ENCODE measurements around the gene MAP3K19. TPM values are rescaled to one million over a fixed set of nuclear protein-coding genes. Genes with fewer than 3 reads are reported as not detected.

Gene MAP3K19
- total RNA-seq, 1 experiment from 2014 or later = not detected

DNA sequence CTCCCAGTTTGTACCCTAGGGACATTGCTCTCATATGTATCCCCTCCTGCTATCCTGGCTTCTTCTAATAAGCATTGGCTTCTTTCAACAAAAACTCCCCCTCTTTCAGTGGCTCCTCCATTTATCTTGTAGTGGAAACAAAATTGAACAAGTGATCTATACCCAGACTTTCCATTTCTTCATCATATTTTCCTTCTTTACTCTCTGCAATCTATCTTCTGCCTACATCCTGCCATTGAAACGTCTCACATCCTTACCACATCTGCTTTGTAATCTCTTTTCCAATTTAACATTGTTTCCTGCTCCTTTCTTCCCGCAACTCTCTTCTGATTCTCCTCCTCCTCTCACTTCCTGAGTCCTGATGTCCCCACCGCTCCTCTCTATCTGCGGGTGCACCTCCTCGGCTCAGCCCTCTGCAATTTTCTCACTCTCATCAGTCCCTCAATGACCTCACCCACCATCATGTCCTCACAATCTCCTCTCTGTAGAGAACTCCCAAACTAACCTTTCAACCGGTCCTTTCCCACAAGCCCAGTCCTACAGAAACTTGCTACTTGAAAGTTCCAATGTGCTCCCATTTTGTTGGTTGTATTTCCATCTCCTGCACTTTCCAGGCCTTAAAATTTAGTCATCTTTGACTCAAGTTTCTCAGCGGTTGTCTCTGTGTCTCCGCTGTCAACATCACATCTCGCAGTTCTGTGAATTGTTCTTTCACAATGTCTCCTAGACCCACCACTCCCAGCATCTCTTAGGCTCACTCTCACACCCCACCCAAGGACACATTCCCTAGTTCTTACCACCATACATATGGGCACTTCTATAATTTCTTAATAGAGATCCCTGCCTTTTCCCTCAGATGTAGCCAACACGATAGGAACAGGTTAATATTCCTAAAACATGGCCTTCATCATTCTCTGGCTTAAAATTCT, 24.0 kb downstream of the MAP3K19 start:
- CTCF ChIA-PET = no interaction called here
- Histone ChIP-seq H3K9me3 (ENCODE audit: low read length) (no peaks in the 10 kb centered on the region), H3K9ac (ENCODE audit: low read length) (no peak overlapping the region), H3K36me3 (ENCODE audit: low read depth, low read length) (no peaks in the 10 kb centered on the region), H3K79me2 (ENCODE audit: low read length) (no peaks in the 10 kb centered on the region), H3K4me2 (ENCODE audit: low read length) (no peak overlapping the region), H3K4me3 (ENCODE audit: low read length) (no peak overlapping the region), H3K27ac (ENCODE audit: low read length) (no peak overlapping the region), H3K4me1 (ENCODE audit: insufficient read depth, low read length) (no peaks in the 10 kb centered on the region), H3K27me3 (ENCODE audit: low read length) (no peaks in the 10 kb centered on the region), H3K9me2 (replicated peaks; ENCODE audit: low read length) (no peaks in the 10 kb centered on the region), H4K20me1 (ENCODE audit: low read length) (no peaks in the 10 kb centered on the region), H2AFZ (ENCODE audit: low read length) (no peak overlapping the region), H3F3A (ENCODE audit: low read length, unreplicated experiment) (no peaks in the 10 kb centered on the region)
- no TSS peak for BruUV-seq (replicated peaks)
- intact Hi-C loops (cut with micrococcal nuclease) = no loop called here
- TF ChIP-seq CTCF (conservative IDR thresholded peaks at IDR 0.05; ENCODE audit: low read depth, low read length) (no peak), EZH2 (IDR thresholded peaks at IDR 0.05; ENCODE audit: low read length, unreplicated experiment) (no peak), EZH2phosphoT487 (IDR thresholded peaks at IDR 0.05; ENCODE audit: borderline replicate concordance, low read length) (no peak)
- ATAC-seq = no peak
- POLR2A ChIA-PET (ENCODE audit: unreplicated experiment) = no interaction called here
- no peak for DNase-seq

DNA sequence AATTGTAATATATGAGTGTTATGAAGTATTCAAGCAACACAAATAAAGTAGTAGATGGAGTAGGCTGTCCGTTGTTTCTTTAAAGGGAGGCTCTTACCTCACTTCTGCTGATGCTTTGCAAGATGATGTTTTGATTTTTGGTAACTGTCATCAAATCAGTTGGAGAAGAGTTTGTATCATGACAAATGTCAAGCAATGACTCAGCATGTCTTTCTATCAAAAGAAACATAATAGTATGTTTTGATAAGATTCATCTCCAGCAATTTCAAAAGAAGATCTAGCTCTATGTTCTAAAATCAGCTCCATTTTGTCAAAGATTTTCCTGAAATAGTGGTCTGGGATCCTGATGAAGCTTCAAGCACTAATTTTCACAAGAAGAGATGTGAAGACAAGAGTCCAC, 25.6 kb downstream of the MAP3K19 start:
- Histone ChIP-seq H2AFZ (ENCODE audit: low read length) (no peak overlapping the region), H3K4me1 (ENCODE audit: insufficient read depth, low read length) (no peaks in the 10 kb centered on the region), H3K9ac (ENCODE audit: low read length) (no peak overlapping the region), H3K9me3 (ENCODE audit: low read length) (no peaks in the 10 kb centered on the region), H3K79me2 (ENCODE audit: low read length) (no peaks in the 10 kb centered on the region), H3K9me2 (replicated peaks; ENCODE audit: low read length) (no peaks in the 10 kb centered on the region), H3F3A (ENCODE audit: low read length, unreplicated experiment) (no peaks in the 10 kb centered on the region), H3K4me3 (ENCODE audit: low read length) (no peak overlapping the region), H3K27ac (ENCODE audit: low read length) (no peak overlapping the region), H4K20me1 (ENCODE audit: low read length) (no peaks in the 10 kb centered on the region), H3K36me3 (ENCODE audit: low read depth, low read length) (no peaks in the 10 kb centered on the region), H3K4me2 (ENCODE audit: low read length) (no peak overlapping the region), H3K27me3 (ENCODE audit: low read length) (no peaks in the 10 kb centered on the region)
- BruUV-seq (replicated peaks) = no TSS peak
- ChIA-PET CTCF (no interaction called here), POLR2A (ENCODE audit: unreplicated experiment) (no interaction called here)
- intact Hi-C loops (cut with micrococcal nuclease) = no loop called here
- no peak for ATAC-seq
- DNase-seq = no peak
- TF ChIP-seq EZH2 (IDR thresholded peaks at IDR 0.05; ENCODE audit: low read length, unreplicated experiment) (no peak), EZH2phosphoT487 (IDR thresholded peaks at IDR 0.05; ENCODE audit: borderline replicate concordance, low read length) (no peak), CTCF (conservative IDR thresholded peaks at IDR 0.05; ENCODE audit: low read depth, low read length) (no peak)

- BruUV-seq (replicated peaks) = no TSS peak
Measured at GRCh38 chr2:135011633-135012032, 35.6 kb downstream of the MAP3K19 start.

More at GRCh38 chr2:135011633-135012032, 35.6 kb downstream of the MAP3K19 start:
- Histone ChIP-seq H3K27ac (ENCODE audit: low read length) (no peak overlapping the region), H3F3A (ENCODE audit: low read length, unreplicated experiment) (no peaks in the 10 kb centered on the region), H3K4me3 (ENCODE audit: low read length) (no peak overlapping the region), H3K4me2 (ENCODE audit: low read length) (no peak overlapping the region), H3K79me2 (ENCODE audit: low read length) (no peaks in the 10 kb centered on the region), H3K27me3 (ENCODE audit: low read length) (no peaks in the 10 kb centered on the region), H4K20me1 (ENCODE audit: low read length) (no peaks in the 10 kb centered on the region), H3K4me1 (ENCODE audit: insufficient read depth, low read length) (no peaks in the 10 kb centered on the region), H3K9me2 (replicated peaks; ENCODE audit: low read length) (no peaks in the 10 kb centered on the region), H3K36me3 (ENCODE audit: low read depth, low read length) (no peaks in the 10 kb centered on the region), H3K9ac (ENCODE audit: low read length) (no peak overlapping the region), H2AFZ (ENCODE audit: low read length) (no peak overlapping the region), H3K9me3 (ENCODE audit: low read length) (no peaks in the 10 kb centered on the region)
- intact Hi-C loops (cut with micrococcal nuclease) = no loop called here
- ATAC-seq (no peak), DNase-seq (no peak)
- TF ChIP-seq EZH2phosphoT487 (IDR thresholded peaks at IDR 0.05; ENCODE audit: borderline replicate concordance, low read length) = no peak
- no peak for TF ChIP-seq EZH2 (IDR thresholded peaks at IDR 0.05; ENCODE audit: low read length, unreplicated experiment)
- no peak for TF ChIP-seq CTCF (conservative IDR thresholded peaks at IDR 0.05; ENCODE audit: low read depth, low read length)
- POLR2A ChIA-PET (ENCODE audit: unreplicated experiment) = no interaction called here
- CTCF ChIA-PET = no interaction called here
